ENCODE results near the gene LAMC2.

DNA sequence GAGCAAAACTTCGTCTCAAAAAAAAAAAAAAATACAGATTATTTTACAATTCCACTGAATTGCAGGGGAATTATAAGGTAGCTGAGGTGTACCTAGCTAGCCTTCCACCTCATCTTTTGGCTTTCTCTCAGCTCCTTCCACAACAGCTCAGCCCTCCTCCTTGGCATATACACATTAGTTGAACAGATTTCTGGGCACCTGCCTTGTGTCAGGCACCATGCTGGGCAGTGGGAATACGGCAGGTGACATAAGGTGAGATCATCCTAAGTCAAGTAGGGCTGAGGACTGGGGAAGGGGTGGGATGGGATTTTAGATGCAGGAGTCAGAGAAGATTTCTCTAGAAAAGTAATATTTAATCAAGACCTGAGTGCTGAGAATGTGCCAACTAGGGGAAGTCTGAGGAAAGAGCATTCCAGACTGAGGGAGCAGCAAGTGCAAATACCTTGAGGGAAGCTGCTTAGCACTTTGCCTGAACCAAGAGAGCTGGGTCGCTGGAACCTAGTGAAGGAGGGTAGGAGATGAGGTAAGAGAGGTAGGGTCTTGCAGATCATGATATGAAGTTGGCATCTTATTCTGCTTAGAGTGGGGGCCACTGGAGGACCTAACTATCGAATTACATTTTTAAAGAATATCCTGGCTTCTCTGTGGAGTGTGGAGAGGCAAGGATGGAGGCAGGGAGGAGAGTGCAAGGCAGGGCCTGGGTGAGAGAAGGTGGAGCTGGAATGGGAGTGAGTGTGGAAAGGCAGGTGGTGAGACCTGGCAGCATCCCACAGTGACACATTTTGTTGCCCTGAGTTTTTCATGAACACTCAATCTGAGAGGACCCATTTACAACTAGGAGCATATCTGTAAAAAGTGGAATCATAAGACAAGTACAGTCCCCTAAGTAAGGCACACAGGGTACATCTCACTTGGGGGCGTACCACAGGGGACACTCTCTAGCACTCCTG, 28.2 kb downstream of the LAMC2 start:
- TF ChIP-seq, protein P1, sequence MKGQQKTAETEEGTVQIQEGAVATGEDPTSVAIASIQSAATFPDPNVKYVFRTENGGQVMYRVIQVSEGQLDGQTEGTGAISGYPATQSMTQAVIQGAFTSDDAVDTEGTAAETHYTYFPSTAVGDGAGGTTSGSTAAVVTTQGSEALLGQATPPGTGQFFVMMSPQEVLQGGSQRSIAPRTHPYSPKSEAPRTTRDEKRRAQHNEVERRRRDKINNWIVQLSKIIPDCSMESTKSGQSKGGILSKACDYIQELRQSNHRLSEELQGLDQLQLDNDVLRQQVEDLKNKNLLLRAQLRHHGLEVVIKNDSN (IDR thresholded peaks at IDR 0.05), result no peak
- TF ChIP-seq YY1 (IDR thresholded peaks at IDR 0.05; ENCODE audit: low read depth), result no peak
- TF ChIP-seq EP300 (IDR thresholded peaks at IDR 0.05; ENCODE audit: borderline replicate concordance), result no peak
- no peak for TF ChIP-seq CEBPB (IDR thresholded peaks at IDR 0.05)
